ENCODE results near the gene PTPRD.
"Not testable (repeated sequence)": the region's sequence is repeated elsewhere in the genome, so short reads cannot be mapped to it uniquely, and the experiment has no call there.

The PTPRD gene

DNA sequence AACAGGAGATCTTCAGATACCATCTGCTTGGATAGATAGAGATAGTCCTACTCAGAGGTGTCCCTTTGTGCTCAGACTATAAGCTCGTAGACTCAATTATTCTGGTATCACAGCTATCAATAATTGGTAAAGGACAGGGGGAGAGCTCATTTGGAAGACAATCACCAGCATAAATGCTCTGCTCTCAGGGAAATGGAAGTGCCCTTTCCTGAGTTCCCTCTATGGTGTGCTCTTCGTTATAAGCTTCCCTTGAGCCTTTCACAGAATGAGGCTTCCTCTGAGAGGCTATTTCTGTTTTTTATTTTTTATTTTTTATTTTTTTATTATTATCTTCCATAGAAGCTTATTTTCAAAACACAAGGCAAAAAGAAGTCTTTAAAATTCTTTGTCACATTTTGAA is 1657.5 kb downstream of the PTPRD start:
- in situ Hi-C loops (cut with HindIII; ENCODE audit: low sequenced_read_pairs) = no loop called here
- DNase-seq (ENCODE audit: low read depth) = no peak
- TF ChIP-seq, protein P1, sequence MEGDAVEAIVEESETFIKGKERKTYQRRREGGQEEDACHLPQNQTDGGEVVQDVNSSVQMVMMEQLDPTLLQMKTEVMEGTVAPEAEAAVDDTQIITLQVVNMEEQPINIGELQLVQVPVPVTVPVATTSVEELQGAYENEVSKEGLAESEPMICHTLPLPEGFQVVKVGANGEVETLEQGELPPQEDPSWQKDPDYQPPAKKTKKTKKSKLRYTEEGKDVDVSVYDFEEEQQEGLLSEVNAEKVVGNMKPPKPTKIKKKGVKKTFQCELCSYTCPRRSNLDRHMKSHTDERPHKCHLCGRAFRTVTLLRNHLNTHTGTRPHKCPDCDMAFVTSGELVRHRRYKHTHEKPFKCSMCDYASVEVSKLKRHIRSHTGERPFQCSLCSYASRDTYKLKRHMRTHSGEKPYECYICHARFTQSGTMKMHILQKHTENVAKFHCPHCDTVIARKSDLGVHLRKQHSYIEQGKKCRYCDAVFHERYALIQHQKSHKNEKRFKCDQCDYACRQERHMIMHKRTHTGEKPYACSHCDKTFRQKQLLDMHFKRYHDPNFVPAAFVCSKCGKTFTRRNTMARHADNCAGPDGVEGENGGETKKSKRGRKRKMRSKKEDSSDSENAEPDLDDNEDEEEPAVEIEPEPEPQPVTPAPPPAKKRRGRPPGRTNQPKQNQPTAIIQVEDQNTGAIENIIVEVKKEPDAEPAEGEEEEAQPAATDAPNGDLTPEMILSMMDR (IDR thresholded peaks at IDR 0.05; ENCODE audit: low read depth, low read length, missing control alignments) = no peak
- no peak overlapping the region for H3K4me3 ChIP-seq (ENCODE audit: low read depth, low read length)

DNA sequence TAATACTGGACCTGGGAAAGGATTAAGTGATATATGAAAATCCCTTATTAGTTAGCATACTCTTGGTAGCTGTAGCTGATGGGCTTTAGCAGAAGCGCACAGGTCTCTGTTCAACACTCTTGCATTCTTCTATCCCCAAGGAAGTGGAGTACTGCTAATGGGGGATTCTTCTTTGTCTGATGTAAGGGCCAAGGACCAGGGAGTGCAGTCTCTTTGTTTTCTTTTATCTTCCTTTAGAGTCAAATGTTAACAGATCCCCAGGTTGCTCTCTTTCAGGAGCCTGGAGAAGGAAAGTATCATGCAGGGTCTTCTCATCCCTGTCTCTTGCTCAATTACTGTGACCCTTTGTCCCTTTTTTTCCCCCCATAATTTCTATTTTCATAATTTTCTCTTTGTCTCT is 1666.3 kb downstream of the PTPRD start:
- DNase-seq (ENCODE audit: low read depth) = no peak
- in situ Hi-C loops (cut with HindIII; ENCODE audit: low sequenced_read_pairs) = no loop called here
- TF ChIP-seq, protein P1 (IDR thresholded peaks at IDR 0.05; ENCODE audit: low read depth, low read length, missing control alignments) = no peak
- no peak overlapping the region for H3K4me3 ChIP-seq (ENCODE audit: low read depth, low read length)

DNA sequence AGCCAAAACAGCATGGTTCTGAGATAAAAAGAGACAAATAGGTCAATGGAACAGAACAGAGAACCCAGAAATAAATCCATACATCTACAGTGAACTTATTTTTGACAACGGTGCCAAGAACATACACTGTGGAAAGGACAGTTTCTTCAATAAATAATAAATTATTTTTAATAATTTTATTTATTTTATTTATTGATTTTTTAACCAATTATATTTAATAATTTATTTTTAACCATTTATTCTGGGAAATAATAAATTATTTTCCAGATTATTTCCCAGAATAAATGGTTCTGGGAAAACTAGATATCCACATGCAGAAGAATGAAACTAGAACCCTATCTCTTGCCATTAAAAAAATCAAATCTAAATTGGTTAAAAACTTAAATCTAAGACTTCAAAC is 1669.4 kb downstream of the PTPRD start:
- in situ Hi-C loops (cut with HindIII; ENCODE audit: low sequenced_read_pairs) = no loop called here
- no peak for DNase-seq (ENCODE audit: low read depth)
- TF ChIP-seq, protein P1 (IDR thresholded peaks at IDR 0.05; ENCODE audit: low read depth, low read length, missing control alignments) = no peak
- H3K4me3 ChIP-seq (ENCODE audit: low read depth, low read length) = no peak overlapping the region

DNA sequence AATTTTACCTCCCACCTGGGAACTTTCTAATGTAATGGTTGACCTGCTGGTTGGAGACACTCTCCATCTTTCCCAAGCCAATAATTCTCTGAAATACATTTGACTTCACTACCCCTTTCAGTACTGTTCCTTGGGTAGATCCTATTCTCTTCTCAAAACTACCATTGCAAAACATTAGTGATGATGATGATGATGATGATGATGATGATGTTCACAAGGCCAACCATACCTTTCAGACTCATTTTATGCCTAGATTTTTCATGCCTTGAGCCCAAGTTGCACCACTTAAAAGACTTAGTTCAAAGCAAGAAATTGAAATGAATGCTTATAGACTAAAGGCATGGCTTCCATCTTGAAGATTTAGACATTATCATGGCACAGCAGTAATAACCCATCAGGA is 1672.2 kb downstream of the PTPRD start:
- TF ChIP-seq, protein P1 (IDR thresholded peaks at IDR 0.05; ENCODE audit: low read depth, low read length, missing control alignments) = no peak
- H3K4me3 ChIP-seq (ENCODE audit: low read depth, low read length) = no peak overlapping the region
- in situ Hi-C loops (cut with HindIII; ENCODE audit: low sequenced_read_pairs) = no loop called here
- no peak for DNase-seq (ENCODE audit: low read depth)

DNA sequence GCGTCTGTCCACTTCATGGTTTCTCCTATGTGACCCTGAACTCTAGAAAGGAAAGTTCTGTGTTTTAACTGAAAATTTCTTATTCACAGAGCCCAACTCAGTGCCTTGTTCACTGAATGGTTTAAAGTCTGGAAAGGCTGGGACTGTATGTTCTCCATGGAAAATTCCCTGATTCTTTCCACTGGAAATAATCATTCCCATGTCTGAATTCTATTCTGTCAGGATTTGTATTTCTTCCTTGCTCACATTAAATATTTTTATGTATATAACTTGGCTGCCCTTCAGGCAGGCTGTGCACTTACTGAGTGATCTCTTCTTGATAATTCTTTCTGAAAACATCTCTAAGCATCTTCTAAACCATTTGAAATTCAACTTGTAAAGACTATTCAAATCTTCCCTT is 1686.3 kb downstream of the PTPRD start:
- no peak overlapping the region for H3K4me3 ChIP-seq (ENCODE audit: low read depth, low read length)
- no peak for DNase-seq (ENCODE audit: low read depth)
- in situ Hi-C loops (cut with HindIII; ENCODE audit: low sequenced_read_pairs) = no loop called here
- TF ChIP-seq, protein P1 (IDR thresholded peaks at IDR 0.05; ENCODE audit: low read depth, low read length, missing control alignments) = no peak

DNA sequence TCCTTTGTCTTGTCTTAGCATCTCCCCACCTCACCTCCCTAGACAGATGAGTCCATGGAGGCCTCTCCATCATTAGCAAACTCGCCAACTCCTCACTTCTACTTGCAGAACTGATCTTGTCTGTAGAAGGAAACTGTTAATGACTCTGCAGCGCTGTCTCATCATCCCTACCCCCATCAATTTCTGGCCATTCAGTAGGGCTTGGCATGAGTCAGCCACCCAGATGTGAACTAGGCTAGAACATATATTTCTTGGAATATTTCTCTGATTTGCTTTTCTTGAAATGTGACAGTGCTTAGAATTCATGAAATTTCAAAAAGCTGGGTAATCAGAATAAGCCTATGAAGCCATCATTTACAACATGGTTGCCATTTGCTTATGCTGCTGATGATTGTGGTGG is 1688.2 kb downstream of the PTPRD start:
- DNase-seq (ENCODE audit: low read depth) = no peak
- TF ChIP-seq, protein P1 (IDR thresholded peaks at IDR 0.05; ENCODE audit: low read depth, low read length, missing control alignments) = no peak
- in situ Hi-C loops (cut with HindIII; ENCODE audit: low sequenced_read_pairs) = no loop called here
- no peak overlapping the region for H3K4me3 ChIP-seq (ENCODE audit: low read depth, low read length)

DNA sequence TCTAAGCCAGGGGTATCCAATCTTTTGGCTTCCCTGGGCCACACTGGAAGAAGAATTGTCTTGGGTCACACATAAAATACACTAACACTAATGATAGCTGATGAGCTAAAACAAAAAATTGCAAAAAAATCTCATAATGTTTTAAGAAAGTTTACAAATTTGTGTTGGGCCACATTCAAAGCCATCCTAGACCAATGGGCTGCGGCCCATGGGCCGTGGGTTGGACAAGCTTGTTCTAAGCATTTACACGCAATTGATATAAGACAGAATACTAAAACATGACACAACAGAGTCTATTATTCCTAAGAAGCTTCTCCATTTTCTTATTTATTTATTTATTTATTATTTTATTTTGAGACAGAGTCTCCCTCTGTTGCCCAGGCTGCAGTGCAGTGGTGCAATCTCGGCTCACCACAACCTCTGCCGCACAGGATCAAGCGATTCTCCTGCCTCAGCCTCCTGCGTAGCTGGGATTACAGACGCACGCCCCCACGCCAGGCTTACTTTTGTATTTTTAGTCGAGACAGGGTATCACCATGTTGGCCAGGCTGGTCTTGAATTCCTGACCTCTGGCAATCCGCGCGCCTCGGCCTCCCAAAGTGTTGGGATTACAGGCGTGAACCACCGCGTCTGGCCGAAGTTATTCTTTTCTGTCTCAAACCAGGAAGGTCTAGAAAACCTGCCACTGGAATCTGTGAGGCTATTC is 1692.2 kb downstream of the PTPRD start:
- in situ Hi-C loops (cut with HindIII; ENCODE audit: low sequenced_read_pairs); DNase-seq (ENCODE audit: low read depth); H3K4me3 ChIP-seq (ENCODE audit: low read depth, low read length): not testable (repeated sequence)
